NK-92 (cell line): ENCODE measurements around the gene SPATA45.
"Not testable (repeated sequence)": the region's sequence is repeated elsewhere in the genome, so short reads cannot be mapped to it uniquely, and the experiment has no call there.

ENCODE experiments used
- DNase-seq: peaks from one replicate; lab custom pipeline; 2025; ENCODE audit not compliant: unreplicated experiment; lab: John Stamatoyannopoulos, UW

The SPATA45 gene

GRCh38 chr1:212833211-212834207, 13.9 kb downstream of the SPATA45 start:
- not testable (repeated sequence) for DNase-seq

- DNase-seq: no peak
These were observed 19.1 kb downstream of the SPATA45 start for GRCh38 chr1:212828395-212828794.

- no peak for DNase-seq
These were observed 19.6 kb downstream of the SPATA45 start for GRCh38 chr1:212827831-212828278.

GRCh38 chr1:212827171-212827776, 20.2 kb downstream of the SPATA45 start:
- no peak for DNase-seq

GRCh38 chr1:212825798-212826452, 21.5 kb downstream of the SPATA45 start:
- no peak for DNase-seq

GRCh38 chr1:212824201-212824600, 23.2 kb downstream of the SPATA45 start:
- DNase-seq: no peak

GRCh38 chr1:212822956-212823355, 24.5 kb downstream of the SPATA45 start:
- DNase-seq: no peak

GRCh38 chr1:212820969-212821368, 26.5 kb downstream of the SPATA45 start:
- DNase-seq: no peak

GRCh38 chr1:212819726-212820125, 27.7 kb downstream of the SPATA45 start:
- DNase-seq: no peak

GRCh38 chr1:212816567-212817278, 30.7 kb downstream of the SPATA45 start:
- no peak for DNase-seq

- no peak for DNase-seq
These were observed 32.7 kb downstream of the SPATA45 start for GRCh38 chr1:212814537-212815334.

GRCh38 chr1:212805767-212806166, 41.7 kb downstream of the SPATA45 start:
- no peak for DNase-seq

GRCh38 chr1:212797681-212798080, 49.8 kb downstream of the SPATA45 start:
- DNase-seq: no peak

GRCh38 chr1:212794561-212795014, 52.9 kb downstream of the SPATA45 start:
- DNase-seq: no peak

GRCh38 chr1:212792396-212792908, 55.0 kb downstream of the SPATA45 start:
- no peak for DNase-seq

GRCh38 chr1:212791676-212792395, 55.6 kb downstream of the SPATA45 start, which contains the start of the genes NSL1 and TATDN3:
Gene NSL1 (minus strand): TSS chr1:212791777. CDS start chr1:212791763, 14 bp downstream.
Gene TATDN3 (plus strand): TSS chr1:212791894. CDS start chr1:212791922, 28 bp downstream.
- DNase-seq: peak; percentile 63

- DNase-seq: no peak
These were observed 56.2 kb downstream of the SPATA45 start for GRCh38 chr1:212791261-212791675.

- DNase-seq: no peak
These were observed 61.6 kb downstream of the SPATA45 start for GRCh38 chr1:212785871-212786270.

GRCh38 chr1:212783976-212784375, 63.5 kb downstream of the SPATA45 start:
- DNase-seq: no peak
